Measurements from ENCODE around the gene GRK5.

GRK5 gene

DNA sequence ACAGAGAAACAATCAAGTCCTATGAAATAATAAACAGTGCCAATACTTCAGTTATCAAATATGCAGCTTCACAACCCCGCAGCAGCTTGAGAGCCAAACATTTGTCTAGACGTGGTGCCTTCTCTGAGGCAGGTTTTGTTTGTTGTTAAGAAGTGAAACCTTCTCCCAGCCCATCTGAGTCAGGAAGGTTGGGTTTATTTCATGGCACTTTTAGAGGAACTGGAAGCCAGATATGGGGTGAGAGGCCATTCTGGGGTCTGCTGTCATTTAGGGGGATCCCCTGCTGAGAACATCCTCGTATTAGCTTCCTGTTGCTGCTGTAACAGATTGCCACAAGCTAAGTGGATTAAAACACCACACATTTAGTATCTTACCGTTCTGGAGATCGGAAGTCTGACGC lies 113.6 kb downstream of the GRK5 start:
- H3K36me3 ChIP-seq = no peaks in the 10 kb centered on the region
- H3K4me3 ChIP-seq (ENCODE audit: low read depth in 1 of 2, low read length in 1 of 2) = no peak overlapping the region
- TF ChIP-seq, protein P1, sequence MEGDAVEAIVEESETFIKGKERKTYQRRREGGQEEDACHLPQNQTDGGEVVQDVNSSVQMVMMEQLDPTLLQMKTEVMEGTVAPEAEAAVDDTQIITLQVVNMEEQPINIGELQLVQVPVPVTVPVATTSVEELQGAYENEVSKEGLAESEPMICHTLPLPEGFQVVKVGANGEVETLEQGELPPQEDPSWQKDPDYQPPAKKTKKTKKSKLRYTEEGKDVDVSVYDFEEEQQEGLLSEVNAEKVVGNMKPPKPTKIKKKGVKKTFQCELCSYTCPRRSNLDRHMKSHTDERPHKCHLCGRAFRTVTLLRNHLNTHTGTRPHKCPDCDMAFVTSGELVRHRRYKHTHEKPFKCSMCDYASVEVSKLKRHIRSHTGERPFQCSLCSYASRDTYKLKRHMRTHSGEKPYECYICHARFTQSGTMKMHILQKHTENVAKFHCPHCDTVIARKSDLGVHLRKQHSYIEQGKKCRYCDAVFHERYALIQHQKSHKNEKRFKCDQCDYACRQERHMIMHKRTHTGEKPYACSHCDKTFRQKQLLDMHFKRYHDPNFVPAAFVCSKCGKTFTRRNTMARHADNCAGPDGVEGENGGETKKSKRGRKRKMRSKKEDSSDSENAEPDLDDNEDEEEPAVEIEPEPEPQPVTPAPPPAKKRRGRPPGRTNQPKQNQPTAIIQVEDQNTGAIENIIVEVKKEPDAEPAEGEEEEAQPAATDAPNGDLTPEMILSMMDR (IDR thresholded peaks at IDR 0.05) = no peak
- peaks cover 16% of the 10 kb centered on the region for H3K27me3 ChIP-seq
- peaks cover 0 to 6% of the 10 kb centered on the region in 2 experiments for H3K4me1 ChIP-seq (ENCODE audit: control insufficient read depth in 1 of 2, insufficient read depth in 1 of 2, low read depth in 1 of 2, low read length in 1 of 2)
- no peak overlapping the region for H3K27ac ChIP-seq
- no peaks in the 10 kb centered on the region for H3K9me3 ChIP-seq

DNA sequence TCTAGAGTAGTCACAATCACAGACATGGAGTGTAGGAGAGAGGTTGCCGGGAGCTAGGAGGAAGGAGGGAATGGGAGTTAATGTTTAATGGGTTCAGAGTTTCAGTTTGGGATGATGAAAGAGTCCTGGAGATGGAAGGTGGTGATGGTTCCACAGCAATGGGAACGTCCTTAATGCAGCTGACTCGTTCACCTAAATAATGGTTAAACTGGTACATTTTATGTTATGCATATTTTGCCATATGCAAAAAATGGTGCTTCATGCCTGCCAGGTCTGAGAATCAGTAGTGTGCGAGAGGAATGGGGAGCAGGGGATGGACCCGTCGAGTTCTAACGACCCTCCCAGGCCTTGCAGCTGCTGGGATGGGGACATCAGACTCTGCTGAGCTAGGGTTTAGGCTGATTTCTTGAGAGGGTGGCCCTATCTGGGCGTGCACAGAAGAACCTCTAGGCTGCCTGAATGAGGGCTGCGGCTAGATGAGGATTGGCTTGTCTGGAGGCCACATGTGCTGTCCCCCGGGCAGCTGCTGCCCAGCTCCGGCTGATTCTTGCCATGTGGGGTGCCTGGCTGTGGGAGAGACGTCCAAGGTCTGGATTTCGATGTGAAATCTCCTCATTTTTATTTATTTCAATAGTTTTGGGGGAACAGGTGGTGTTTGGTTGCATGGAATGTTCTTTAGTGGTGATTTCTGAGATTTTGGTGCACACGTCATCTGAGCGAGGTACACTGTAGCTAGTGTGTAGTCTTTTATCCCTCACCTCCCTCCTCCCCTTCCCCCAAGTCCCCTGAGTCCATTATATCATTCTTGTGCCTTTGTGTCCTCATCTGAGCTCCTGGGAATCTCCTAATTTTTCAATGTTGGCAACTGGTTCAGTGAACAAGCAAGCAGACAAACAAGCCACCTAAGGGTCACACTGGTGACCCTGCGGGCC lies 116.0 kb downstream of the GRK5 start:
- Histone ChIP-seq H3K27ac (no peak overlapping the region), H3K4me1 (ENCODE audit: control insufficient read depth in 1 of 2, insufficient read depth in 1 of 2, low read depth in 1 of 2, low read length in 1 of 2) (peaks cover 0 to 6% of the 10 kb centered on the region in 2 experiments), H3K9me3 (no peaks in the 10 kb centered on the region), H3K4me3 (ENCODE audit: low read depth in 1 of 2, low read length in 1 of 2) (no peak overlapping the region), H3K27me3 (peaks cover 15% of the 10 kb centered on the region), H3K36me3 (no peaks in the 10 kb centered on the region)
- TF ChIP-seq, protein P1 (IDR thresholded peaks at IDR 0.05) = no peak

DNA sequence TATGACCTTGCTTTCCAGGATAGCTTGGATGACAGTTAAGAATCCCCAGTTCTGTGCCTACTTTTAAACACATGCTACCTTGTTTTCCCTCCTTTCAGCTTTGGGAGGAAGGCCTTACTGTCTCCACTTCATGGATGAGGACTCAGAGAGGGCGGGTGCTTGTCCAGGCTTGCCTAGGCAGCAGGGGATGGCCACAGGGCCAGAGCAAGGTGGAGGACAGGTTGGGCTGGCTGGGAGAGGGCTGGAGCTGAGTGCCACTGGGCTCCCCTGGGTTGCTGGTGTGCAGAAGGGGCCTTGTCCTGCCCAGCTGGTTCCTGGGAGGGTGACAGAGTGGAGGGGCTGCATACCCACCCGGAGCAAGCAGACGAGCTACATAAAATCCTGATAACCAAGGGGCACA lies 117.8 kb downstream of the GRK5 start:
- no peaks in the 10 kb centered on the region for H3K4me1 ChIP-seq (ENCODE audit: control insufficient read depth in 1 of 2, insufficient read depth in 1 of 2, low read depth in 1 of 2, low read length in 1 of 2)
- TF ChIP-seq, protein P1 (IDR thresholded peaks at IDR 0.05) = no peak

DNA sequence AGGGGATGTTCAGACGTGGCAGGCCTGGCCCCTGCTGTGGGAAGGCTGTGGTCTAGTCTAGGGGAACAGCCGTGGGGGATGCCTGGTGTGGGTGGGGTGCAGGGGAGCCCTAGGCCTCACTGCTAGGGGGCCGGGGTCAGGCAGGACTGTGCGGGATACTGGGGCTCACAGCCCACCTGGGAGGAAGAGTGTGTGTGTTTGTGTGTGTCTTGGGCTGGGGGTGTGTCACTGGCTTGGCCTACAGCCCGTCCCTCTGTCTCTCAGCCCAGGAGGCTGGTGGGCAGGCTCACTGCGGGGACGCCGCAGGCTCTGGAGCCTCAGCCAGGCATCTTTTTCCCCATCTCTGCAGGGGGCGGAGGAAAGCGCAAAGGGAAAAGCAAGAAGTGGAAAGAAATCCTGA lies 118.8 kb downstream of the GRK5 start:
- no peaks in the 10 kb centered on the region for H3K27me3 ChIP-seq
- TF ChIP-seq, protein P1 (IDR thresholded peaks at IDR 0.05) = no peak
- H3K4me3 ChIP-seq (ENCODE audit: low read depth in 1 of 2, low read length in 1 of 2) = no peak overlapping the region
- H3K9me3 ChIP-seq = no peaks in the 10 kb centered on the region
- H3K27ac ChIP-seq = no peak overlapping the region
- H3K36me3 ChIP-seq = no peaks in the 10 kb centered on the region
- no peaks in the 10 kb centered on the region for H3K4me1 ChIP-seq (ENCODE audit: control insufficient read depth in 1 of 2, insufficient read depth in 1 of 2, low read depth in 1 of 2, low read length in 1 of 2)

More for the DNA sequence above, 117.8 kb downstream of the GRK5 start:
- Histone ChIP-seq H3K27ac (no peak overlapping the region), H3K36me3 (no peaks in the 10 kb centered on the region), H3K27me3 (no peaks in the 10 kb centered on the region), H3K4me3 (ENCODE audit: low read depth in 1 of 2, low read length in 1 of 2) (no peak overlapping the region), H3K9me3 (no peaks in the 10 kb centered on the region)

DNA sequence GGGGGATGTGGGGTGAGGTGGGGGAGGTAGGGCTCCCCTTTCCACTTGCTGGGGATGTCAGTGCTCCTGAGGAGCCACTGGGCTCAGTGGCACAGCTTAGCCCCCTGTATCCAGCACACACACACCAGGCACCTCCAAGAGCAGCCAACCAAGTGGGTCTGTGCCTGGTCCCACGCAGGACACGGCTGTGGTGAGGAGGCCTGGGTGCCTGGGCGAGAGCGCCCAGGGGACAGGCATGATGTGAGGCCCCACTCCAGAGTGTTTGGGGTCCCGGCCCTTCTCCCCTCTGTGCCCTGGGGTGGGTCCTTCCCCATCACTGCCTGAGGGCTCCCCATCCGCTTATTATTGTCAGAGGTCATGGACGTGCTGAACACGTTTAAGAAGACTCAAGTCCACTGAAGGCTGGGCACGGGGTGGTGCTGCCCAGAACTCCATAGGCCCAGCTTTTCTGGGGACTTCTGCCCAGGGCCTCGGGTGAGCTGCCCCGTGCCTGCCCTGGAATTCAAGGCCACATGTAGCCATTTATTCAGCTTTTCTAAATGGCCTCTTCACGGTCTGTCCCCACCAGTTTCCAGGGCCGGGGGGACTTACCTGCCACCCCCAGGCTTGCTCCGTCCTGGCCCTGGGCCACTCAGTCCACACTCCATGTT lies 119.8 kb downstream of the GRK5 start:
- Histone ChIP-seq H3K4me1 (ENCODE audit: control insufficient read depth in 1 of 2, insufficient read depth in 1 of 2, low read depth in 1 of 2, low read length in 1 of 2) (no peaks in the 10 kb centered on the region), H3K27me3 (no peaks in the 10 kb centered on the region), H3K36me3 (no peaks in the 10 kb centered on the region), H3K9me3 (no peaks in the 10 kb centered on the region), H3K27ac (no peak overlapping the region), H3K4me3 (ENCODE audit: low read depth in 1 of 2, low read length in 1 of 2) (no peak overlapping the region)
- TF ChIP-seq, protein P1 (IDR thresholded peaks at IDR 0.05) = no peak

All from neutrophil (primary cell).